Activated B cell treated with CpG ODN at 0.5 μM for 24 hours (primary cell): ENCODE measurements around the gene SFSWAP. TPM values are rescaled to one million over a fixed set of nuclear protein-coding genes. Genes with fewer than 3 reads are reported as not detected.

Source experiments
- ATAC-seq: fragments of 200-7000 bp; cut with Tn5 transposase; one replicate; pipeline ENCODE4 v1.10.0; 2021; ENCODE audit warnings: low read depth, mild to moderate bottlenecking, moderate library complexity
- CTCF ChIA-PET: fragments of 350-600 bp; sonication (Branson Sonifier 250); formaldehyde crosslinking; loops from one replicate; lab custom pipeline; 2021; ENCODE audit warnings: antibody characterized with exemption; lab: Charles Lee
- POLR2A ChIA-PET: fragments of 350-600 bp; sonication (Branson Sonifier 250); formaldehyde crosslinking; loops from one replicate; lab custom pipeline; 2021; ENCODE audit warnings: antibody characterized with exemption; lab: Charles Lee
- DNase-seq: peaks from one replicate; pipeline ENCODE4 v3.0.0; 2022
- H3K27ac Mint-ChIP-seq: one replicate; pipeline ENCODE4 v1.8.0; 2020; ENCODE audit warnings: mixed read lengths
- H3K27me3 Mint-ChIP-seq: one replicate; pipeline ENCODE4 v1.8.0; 2021; ENCODE audit warnings: mixed read lengths
- H3K36me3 Mint-ChIP-seq: one replicate; pipeline ENCODE4 v1.8.0; 2021; ENCODE audit warnings: low read depth, mixed read lengths
- H3K4me1 Mint-ChIP-seq: one replicate; pipeline ENCODE4 v1.8.0; 2021; ENCODE audit warnings: mixed read lengths
- H3K4me3 Mint-ChIP-seq: one replicate; pipeline ENCODE4 v1.8.0; 2020; ENCODE audit warnings: mild to moderate bottlenecking, mixed read lengths
- H3K9me3 Mint-ChIP-seq: one replicate; pipeline ENCODE4 v1.8.0; 2020; ENCODE audit warnings: mixed read lengths
- CTCF ChIP-seq: fragments of 200-600 bp; IDR thresholded peaks from one replicate; pipeline ENCODE4 v1.8.0; 2022; ENCODE audit warnings: antibody characterized with exemption, mild to moderate bottlenecking
- intact Hi-C: fragments of 100-400 bp; cut with micrococcal nuclease; formaldehyde crosslinking; loops from one replicate; pipeline ENCODE4 v1.15.1; 2024
- total RNA-seq: library from RNA; stranded (reverse); gene quantifications from 2 replicates; pipeline ENCODE4 v1.2.3, GENCODE V29; 2022

The SFSWAP gene
- total RNA-seq, 1 donor from 2014 or later, result 88.0 TPM

- DNase-seq, result no peak
- no peak for TF ChIP-seq CTCF
- CTCF ChIA-PET, result no interaction called here
- Mint-ChIP-seq H3K27ac (no peak overlapping the region), H3K36me3 (peaks cover 83% of the 10 kb centered on the region), H3K9me3 (no peaks in the 10 kb centered on the region), H3K27me3 (no peaks in the 10 kb centered on the region), H3K4me3 (no peak overlapping the region), H3K4me1 (peaks cover 21% of the 10 kb centered on the region)
- POLR2A ChIA-PET, result no interaction called here
- intact Hi-C loops, result no loop called here
- no peak for ATAC-seq
These were observed 86.7 kb downstream of the SFSWAP start for GRCh38 chr12:131797588-131797934.

GRCh38 chr12:131799195-131799594, 88.3 kb downstream of the SFSWAP start:
- peaks cover 25% of the 10 kb centered on the region for H3K4me1 Mint-ChIP-seq
- POLR2A ChIA-PET, result no interaction called here
- peaks cover 74% of the 10 kb centered on the region for H3K36me3 Mint-ChIP-seq
- no peak overlapping the region for H3K4me3 Mint-ChIP-seq
- H3K27me3 Mint-ChIP-seq, result no peaks in the 10 kb centered on the region
- intact Hi-C loops, result no loop called here
- no peaks in the 10 kb centered on the region for H3K9me3 Mint-ChIP-seq
- CTCF ChIA-PET, result no interaction called here
- TF ChIP-seq CTCF, result no peak
- ATAC-seq, result no peak
- no peak overlapping the region for H3K27ac Mint-ChIP-seq
- no peak for DNase-seq

GRCh38 chr12:131799828-131800593, 89.1 kb downstream of the SFSWAP start:
- peaks cover 26% of the 10 kb centered on the region for H3K4me1 Mint-ChIP-seq
- H3K4me3 Mint-ChIP-seq, result no peak overlapping the region
- intact Hi-C loops, result no loop called here
- H3K36me3 Mint-ChIP-seq, result peaks cover 68% of the 10 kb centered on the region
- ChIA-PET CTCF (no interaction called here), POLR2A (no interaction called here)
- no peak for TF ChIP-seq CTCF
- ATAC-seq, result no peak
- H3K27me3 Mint-ChIP-seq, result no peaks in the 10 kb centered on the region
- no peaks in the 10 kb centered on the region for H3K9me3 Mint-ChIP-seq
- no peak for DNase-seq
- H3K27ac Mint-ChIP-seq, result no peak overlapping the region

GRCh38 chr12:131800594-131801135, 89.8 kb downstream of the SFSWAP start:
- DNase-seq (no peak), ATAC-seq (no peak)
- no peak overlapping the region for H3K27ac Mint-ChIP-seq
- peaks cover 22% of the 10 kb centered on the region for H3K4me1 Mint-ChIP-seq
- ChIA-PET CTCF (no interaction called here), POLR2A (no interaction called here)
- H3K36me3 Mint-ChIP-seq, result peaks cover 63% of the 10 kb centered on the region
- H3K4me3 Mint-ChIP-seq, result no peak overlapping the region
- no peak for TF ChIP-seq CTCF
- H3K9me3 Mint-ChIP-seq, result no peaks in the 10 kb centered on the region
- intact Hi-C loops, result no loop called here
- no peaks in the 10 kb centered on the region for H3K27me3 Mint-ChIP-seq

- Mint-ChIP-seq H3K4me1 (peaks cover 16% of the 10 kb centered on the region), H3K27ac (no peak overlapping the region), H3K36me3 (peaks cover 59% of the 10 kb centered on the region), H3K27me3 (no peaks in the 10 kb centered on the region), H3K9me3 (no peaks in the 10 kb centered on the region), H3K4me3 (no peak overlapping the region)
- TF ChIP-seq CTCF, result no peak
- ChIA-PET POLR2A (no interaction called here), CTCF (no interaction called here)
- no peak for DNase-seq
- intact Hi-C loops, result no loop called here
- ATAC-seq, result no peak
These were observed 90.5 kb downstream of the SFSWAP start for GRCh38 chr12:131801254-131801866.
